ENCODE results near the gene FANCF. TPM values are rescaled to one million over a fixed set of nuclear protein-coding genes. Genes with fewer than 3 reads are reported as not detected.
"Not testable (repeated sequence)": the region's sequence is repeated elsewhere in the genome, so short reads cannot be mapped to it uniquely, and the experiment has no call there.

Gene FANCF
- polyA plus RNA-seq (2013, experiment 1 of 2; ENCODE audit: insufficient read length) = 8.4 TPM
- polyA plus RNA-seq (2013, experiment 2 of 2; ENCODE audit: insufficient read length) = 8.6 TPM

GRCh38 chr11:22625448-22626287 is at the start of gene FANCF:
Gene FANCF (minus strand): TSS chr11:22625823. CDS start chr11:22625810, 13 bp downstream.
- peak; percentile 99 for DNase-seq

GRCh38 chr11:22674470-22675439 is 49.1 kb upstream of the FANCF start:
- DNase-seq = no peak

GRCh38 chr11:22671751-22672150 is 46.1 kb upstream of the FANCF start:
- peak; percentile 32 for DNase-seq

- peak; percentile 8 for DNase-seq
These were observed 45.2 kb upstream of the FANCF start for GRCh38 chr11:22670830-22671229.

GRCh38 chr11:22669368-22669767 is 43.7 kb upstream of the FANCF start:
- DNase-seq = no peak

- DNase-seq = no peak
These were observed 42.6 kb upstream of the FANCF start for GRCh38 chr11:22668005-22668796.

- DNase-seq = peak; percentile 46
These were observed 41.2 kb upstream of the FANCF start for GRCh38 chr11:22666688-22667439.

- no peak for DNase-seq
These were observed 40.7 kb upstream of the FANCF start, which contains the start of gene GAS2 for GRCh38 chr11:22666325-22666687. Gene GAS2 (plus strand): TSS chr11:22666611. CDS start chr11:22674870, 8,259 bp downstream.

- no peak for DNase-seq
These were observed 34.2 kb upstream of the FANCF start for GRCh38 chr11:22659783-22660182.

- no peak for DNase-seq
These were observed 31.6 kb upstream of the FANCF start for GRCh38 chr11:22657101-22657694.

- DNase-seq = peak; percentile 28
These were observed 30.5 kb upstream of the FANCF start for GRCh38 chr11:22656130-22656529.

GRCh38 chr11:22652346-22652745 is 26.7 kb upstream of the FANCF start:
- not testable (repeated sequence) for DNase-seq

GRCh38 chr11:22641559-22641958 is 15.9 kb upstream of the FANCF start:
- DNase-seq = no peak

- no peak for DNase-seq
These were observed 15.2 kb upstream of the FANCF start for GRCh38 chr11:22640862-22641261.

GRCh38 chr11:22635689-22636088 is 10.1 kb upstream of the FANCF start:
- DNase-seq = no peak

GRCh38 chr11:22634897-22635629 is 9.4 kb upstream of the FANCF start:
- DNase-seq = peak; percentile 14

GRCh38 chr11:22633354-22633902 is 7.8 kb upstream of the FANCF start:
- DNase-seq = no peak

- no peak for DNase-seq
These were observed 1.8 kb upstream of the FANCF start for GRCh38 chr11:22627421-22627820.

GRCh38 chr11:22626573-22627239 is 1.1 kb upstream of the FANCF start:
- no peak for DNase-seq

Measured in fibroblast of skin of abdomen (primary cell).